GM18507 (cell line): Measurements from ENCODE around the gene IFNA16.
"Not testable (repeated sequence)": the region's sequence is repeated elsewhere in the genome, so short reads cannot be mapped to it uniquely, and the experiment has no call there.

Source experiments
- DNase-seq: peaks from one replicate; pipeline ENCODE4 v3.0.0; 2011; ENCODE audit warnings: low read depth; ENCODE audit not compliant: insufficient read length; ENCODE audit errors: extremely low spot score
- FAIRE-seq: peaks from 2 replicates; lab custom pipeline; 2011; peaks lifted over from hg19 to GRCh38; lab: Jason Lieb, UNC

The IFNA16 gene

GRCh38 chr9:21217211-21217610 is at the start of gene IFNA16:
Gene IFNA16 (minus strand): TSS chr9:21217311. CDS start chr9:21217305, 6 bp downstream.
- FAIRE-seq, DNase-seq: not testable (repeated sequence)

- DNase-seq (no peak), FAIRE-seq (peak; percentile 71)
Observed at GRCh38 chr9:21265421-21266189, 48.5 kb upstream of the IFNA16 start.

- FAIRE-seq: peak; percentile 84
- DNase-seq: no peak
Observed at GRCh38 chr9:21255538-21256212, 38.6 kb upstream of the IFNA16 start.

- DNase-seq: no peak
- peak; percentile 84 for FAIRE-seq
Observed at GRCh38 chr9:21252721-21253547, 35.8 kb upstream of the IFNA16 start.

- FAIRE-seq (no peak), DNase-seq (no peak)
Observed at GRCh38 chr9:21251638-21252037, 34.5 kb upstream of the IFNA16 start.

GRCh38 chr9:21251190-21251589 is 34.1 kb upstream of the IFNA16 start:
- FAIRE-seq: no peak

GRCh38 chr9:21244836-21245235 is 27.7 kb upstream of the IFNA16 start:
- peak; percentile 72 for FAIRE-seq
- no peak for DNase-seq

More at GRCh38 chr9:21251190-21251589, 34.1 kb upstream of the IFNA16 start:
- no peak for DNase-seq

GRCh38 chr9:21239911-21240310 is 22.8 kb upstream of the IFNA16 start, which contains the start of gene IFNA14:
Gene IFNA14 (minus strand): TSS chr9:21240005. CDS start chr9:21239935, 70 bp downstream.
- DNase-seq: no peak
- peak; percentile 26 for FAIRE-seq

- not testable (repeated sequence) for DNase-seq, FAIRE-seq
Observed at GRCh38 chr9:21236360-21236714, 19.2 kb upstream of the IFNA16 start.

GRCh38 chr9:21235468-21236359 is 18.6 kb upstream of the IFNA16 start:
- not testable (repeated sequence) for DNase-seq
- FAIRE-seq: peak; percentile 86

- DNase-seq: no peak
- no peak for FAIRE-seq
Observed at GRCh38 chr9:21234153-21234687, 17.1 kb upstream of the IFNA16 start.

GRCh38 chr9:21233258-21233657 is 16.1 kb upstream of the IFNA16 start:
- DNase-seq: no peak
- FAIRE-seq: no peak

- DNase-seq (no peak), FAIRE-seq (no peak)
Observed at GRCh38 chr9:21228122-21228521, 11.0 kb upstream of the IFNA16 start, which contains the start of gene IFNA17. Gene IFNA17 (minus strand): TSS chr9:21228222. CDS start chr9:21228173, 49 bp downstream.

- not testable (repeated sequence) for DNase-seq
- FAIRE-seq: peak; percentile 64
Observed at GRCh38 chr9:21213411-21214326, 3.4 kb downstream of the IFNA16 start.

- not testable (repeated sequence) for FAIRE-seq, DNase-seq
Observed at GRCh38 chr9:21212160-21212559, 5.0 kb downstream of the IFNA16 start.

GRCh38 chr9:21210782-21211181 is 6.3 kb downstream of the IFNA16 start:
- FAIRE-seq, DNase-seq: not testable (repeated sequence)

- FAIRE-seq: no peak
- no peak for DNase-seq
Observed at GRCh38 chr9:21210311-21210710, 6.8 kb downstream of the IFNA16 start.
